Hepatocyte (in vitro differentiated cells): Measurements from ENCODE around the gene VWA5B1. TPM values are rescaled to one million over a fixed set of nuclear protein-coding genes. Genes with fewer than 3 reads are reported as not detected.
A peak's percentile ranks its signal among the peaks of the same experiment; 100 is the strongest.

Experiments
- DNase-seq: peaks from one replicate; pipeline ENCODE4 v3.0.0-alpha.2; 2016; ENCODE audit warnings: low spot score
- H2AFZ ChIP-seq: fragments of 200-600 bp; sonication (generic); 2 replicates; pipeline ENCODE4 v1.6.0; 2016; ENCODE audit warnings: antibody characterized with exemption, mild to moderate bottlenecking
- H3K27ac ChIP-seq: fragments of 200-600 bp; sonication (generic); 2 replicates; pipeline ENCODE4 v1.5.1; 2016; ENCODE audit warnings: mild to moderate bottlenecking
- H3K27me3 ChIP-seq: fragments of 200-600 bp; sonication (generic); 2 replicates; pipeline ENCODE4 v1.6.1; 2016
- H3K36me3 ChIP-seq: fragments of 200-600 bp; sonication (generic); replicated peaks from 2 replicates; pipeline ENCODE4 v1.5.1; 2016; ENCODE audit warnings: low read depth; ENCODE audit not compliant: insufficient read depth
- H3K4me1 ChIP-seq: fragments of 200-600 bp; sonication (generic); 2 replicates; pipeline ENCODE4 v1.5.1; 2016; ENCODE audit warnings: mild to moderate bottlenecking, moderate library complexity; ENCODE audit not compliant: insufficient read depth
- H3K4me2 ChIP-seq: fragments of 200-600 bp; sonication (generic); 2 replicates; pipeline ENCODE4 v1.6.0; 2016
- H3K4me3 ChIP-seq: fragments of 200-600 bp; sonication (generic); 2 replicates; pipeline ENCODE4 v1.5.1; 2016; ENCODE audit warnings: mild to moderate bottlenecking
- H3K79me2 ChIP-seq: fragments of 200-600 bp; sonication (generic); 2 replicates; pipeline ENCODE4 v1.6.0; 2017; ENCODE audit warnings: mild to moderate bottlenecking
- H3K9me2 ChIP-seq: fragments of 200-600 bp; sonication (generic); replicated peaks from 2 replicates; pipeline ENCODE4 v1.6.0; 2017; ENCODE audit warnings: mild to moderate bottlenecking; ENCODE audit not compliant: insufficient read depth
- H3K9me3 ChIP-seq: fragments of 200-600 bp; sonication (generic); 2 replicates; pipeline ENCODE4 v1.5.1; 2016; ENCODE audit warnings: low read depth, mild to moderate bottlenecking
- H4K20me1 ChIP-seq: fragments of 200-600 bp; sonication (generic); 2 replicates; pipeline ENCODE4 v1.6.0; 2016; ENCODE audit warnings: mild to moderate bottlenecking; ENCODE audit not compliant: insufficient read depth, poor library complexity, severe bottlenecking
- EZH2 ChIP-seq: fragments of 200-600 bp; sonication (generic); IDR thresholded peaks from 2 replicates; pipeline ENCODE4 v1.6.1; 2016; ENCODE audit warnings: antibody characterized with exemption, mild to moderate bottlenecking, borderline replicate concordance
- EZH2phosphoT487 ChIP-seq: fragments of 200-600 bp; sonication (generic); IDR thresholded peaks from one replicate; pipeline ENCODE4 v1.6.1; 2018; ENCODE audit warnings: antibody characterized with exemption, mild to moderate bottlenecking, low read depth, moderate library complexity; ENCODE audit not compliant: unreplicated experiment, severe bottlenecking
- WGBS: methylation state at CpG from one replicate; pipeline ENCODE4 v1.1.6; 2016; ENCODE audit warnings: low lambda C conversion rate; ENCODE audit errors: missing lambda C conversion rate; 5-methylcytosine and 5-hydroxymethylcytosine counted together
- polyA plus RNA-seq: library from polyadenylated mRNA; unstranded; fragments of >200 nt; fragmentation: Nextera tagmentation; extraction: Ambion mirVana; gene quantifications from 2 replicates; pipeline ENCODE4 v1.2.1, GENCODE V29; 2016
- total RNA-seq: library from RNA; depleted of rRNA; stranded (reverse); fragments of >200 nt; gene quantifications from 2 replicates; pipeline ENCODE4 v1.2.3, GENCODE V29; 2014
- TF ChIP-seq, protein P1 (sequence below): fragments of 200-600 bp; sonication (generic); IDR thresholded peaks from 2 replicates; pipeline ENCODE4 v1.5.1; 2016; ENCODE audit warnings: antibody characterized with exemption, mild to moderate bottlenecking; ENCODE audit not compliant: poor library complexity

The VWA5B1 gene, protein sequence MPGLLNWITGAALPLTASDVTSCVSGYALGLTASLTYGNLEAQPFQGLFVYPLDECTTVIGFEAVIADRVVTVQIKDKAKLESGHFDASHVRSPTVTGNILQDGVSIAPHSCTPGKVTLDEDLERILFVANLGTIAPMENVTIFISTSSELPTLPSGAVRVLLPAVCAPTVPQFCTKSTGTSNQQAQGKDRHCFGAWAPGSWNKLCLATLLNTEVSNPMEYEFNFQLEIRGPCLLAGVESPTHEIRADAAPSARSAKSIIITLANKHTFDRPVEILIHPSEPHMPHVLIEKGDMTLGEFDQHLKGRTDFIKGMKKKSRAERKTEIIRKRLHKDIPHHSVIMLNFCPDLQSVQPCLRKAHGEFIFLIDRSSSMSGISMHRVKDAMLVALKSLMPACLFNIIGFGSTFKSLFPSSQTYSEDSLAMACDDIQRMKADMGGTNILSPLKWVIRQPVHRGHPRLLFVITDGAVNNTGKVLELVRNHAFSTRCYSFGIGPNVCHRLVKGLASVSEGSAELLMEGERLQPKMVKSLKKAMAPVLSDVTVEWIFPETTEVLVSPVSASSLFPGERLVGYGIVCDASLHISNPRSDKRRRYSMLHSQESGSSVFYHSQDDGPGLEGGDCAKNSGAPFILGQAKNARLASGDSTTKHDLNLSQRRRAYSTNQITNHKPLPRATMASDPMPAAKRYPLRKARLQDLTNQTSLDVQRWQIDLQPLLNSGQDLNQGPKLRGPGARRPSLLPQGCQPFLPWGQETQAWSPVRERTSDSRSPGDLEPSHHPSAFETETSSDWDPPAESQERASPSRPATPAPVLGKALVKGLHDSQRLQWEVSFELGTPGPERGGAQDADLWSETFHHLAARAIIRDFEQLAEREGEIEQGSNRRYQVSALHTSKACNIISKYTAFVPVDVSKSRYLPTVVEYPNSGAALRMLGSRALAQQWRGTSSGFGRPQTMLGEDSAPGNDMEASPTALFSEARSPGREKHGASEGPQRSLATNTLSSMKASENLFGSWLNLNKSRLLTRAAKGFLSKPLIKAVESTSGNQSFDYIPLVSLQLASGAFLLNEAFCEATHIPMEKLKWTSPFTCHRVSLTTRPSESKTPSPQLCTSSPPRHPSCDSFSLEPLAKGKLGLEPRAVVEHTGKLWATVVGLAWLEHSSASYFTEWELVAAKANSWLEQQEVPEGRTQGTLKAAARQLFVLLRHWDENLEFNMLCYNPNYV
- 0.24 and 0.33 TPM in 2 replicates for total RNA-seq
- polyA plus RNA-seq = 0.35 and 1.1 TPM in 2 replicates

DNA sequence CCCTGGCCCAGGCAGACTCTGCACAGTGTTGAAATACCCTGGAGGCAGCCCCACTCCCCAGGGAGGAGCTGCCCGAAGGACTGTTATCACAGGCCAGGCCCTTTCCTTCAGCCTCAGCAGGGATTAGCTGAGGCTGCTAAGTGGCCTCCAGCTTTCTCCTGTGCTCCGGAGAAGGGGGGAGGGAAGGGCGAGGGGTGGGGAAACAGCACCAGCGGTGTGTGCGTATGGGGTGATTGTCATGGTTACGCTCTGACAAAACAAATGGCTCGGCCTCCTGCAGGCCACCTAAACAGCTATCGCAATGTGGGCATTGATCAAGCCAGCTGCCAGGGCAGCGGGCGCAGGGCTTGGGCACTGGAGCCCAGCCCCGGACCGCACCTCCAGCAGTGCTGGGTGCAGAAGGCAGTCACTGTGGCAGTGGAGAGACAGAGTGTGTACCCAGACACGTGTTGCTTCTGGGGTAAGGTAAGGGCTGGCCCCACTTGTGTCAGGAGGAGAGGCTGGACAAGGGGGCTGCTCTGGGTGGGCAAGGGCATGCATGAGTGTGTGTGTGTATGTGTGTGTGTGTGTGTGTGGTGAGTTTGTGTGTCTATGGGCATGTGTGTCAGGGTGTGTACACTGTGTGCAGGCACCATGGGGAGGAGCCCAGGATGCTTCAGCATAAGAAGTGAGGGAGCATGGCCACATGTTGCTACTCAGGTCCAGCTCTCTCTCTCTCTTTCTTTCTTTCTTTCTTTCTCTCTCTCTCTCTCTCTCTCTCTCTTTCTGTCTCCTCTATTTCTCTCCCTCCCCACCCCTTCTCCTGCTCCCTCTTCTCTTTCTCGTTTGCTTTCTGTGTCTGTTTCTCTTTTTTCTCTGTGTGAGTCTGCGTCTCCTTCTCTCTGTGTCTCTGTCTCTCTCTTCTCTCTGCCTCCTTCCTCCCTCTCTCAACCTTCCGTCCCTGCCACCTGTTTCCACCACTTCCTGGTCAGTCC lies at the start of gene VWA5B1:
Gene VWA5B1 (plus strand): TSS at position 252 of the 974 bp plus-strand sequence. CDS start 19,727 bp downstream, outside the sequence.
- peaks cover 19% of the 10 kb centered on the region for H3K4me1 ChIP-seq
- H3K9me2 ChIP-seq = no peaks in the 10 kb centered on the region
- 15% methylated on average over 15 of the region's 16 CpGs for WGBS
- H3K4me3 ChIP-seq = peak within 1 kb of the TSS; percentile 13
- no peaks in the 10 kb centered on the region for H3K79me2 ChIP-seq
- H4K20me1 ChIP-seq = no peaks in the 10 kb centered on the region
- DNase-seq = peak; percentile 87
- H2AFZ ChIP-seq = peak within 1 kb of the TSS; percentile 33
- TF ChIP-seq, protein P1, sequence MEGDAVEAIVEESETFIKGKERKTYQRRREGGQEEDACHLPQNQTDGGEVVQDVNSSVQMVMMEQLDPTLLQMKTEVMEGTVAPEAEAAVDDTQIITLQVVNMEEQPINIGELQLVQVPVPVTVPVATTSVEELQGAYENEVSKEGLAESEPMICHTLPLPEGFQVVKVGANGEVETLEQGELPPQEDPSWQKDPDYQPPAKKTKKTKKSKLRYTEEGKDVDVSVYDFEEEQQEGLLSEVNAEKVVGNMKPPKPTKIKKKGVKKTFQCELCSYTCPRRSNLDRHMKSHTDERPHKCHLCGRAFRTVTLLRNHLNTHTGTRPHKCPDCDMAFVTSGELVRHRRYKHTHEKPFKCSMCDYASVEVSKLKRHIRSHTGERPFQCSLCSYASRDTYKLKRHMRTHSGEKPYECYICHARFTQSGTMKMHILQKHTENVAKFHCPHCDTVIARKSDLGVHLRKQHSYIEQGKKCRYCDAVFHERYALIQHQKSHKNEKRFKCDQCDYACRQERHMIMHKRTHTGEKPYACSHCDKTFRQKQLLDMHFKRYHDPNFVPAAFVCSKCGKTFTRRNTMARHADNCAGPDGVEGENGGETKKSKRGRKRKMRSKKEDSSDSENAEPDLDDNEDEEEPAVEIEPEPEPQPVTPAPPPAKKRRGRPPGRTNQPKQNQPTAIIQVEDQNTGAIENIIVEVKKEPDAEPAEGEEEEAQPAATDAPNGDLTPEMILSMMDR = no peak
- TF ChIP-seq EZH2phosphoT487 (no peak), EZH2 (no peak)
- H3K27ac ChIP-seq = peak within 1 kb of the TSS; percentile 16
- peaks cover 12% of the 10 kb centered on the region for H3K27me3 ChIP-seq
- H3K9me3 ChIP-seq = no peaks in the 10 kb centered on the region
- peak within 1 kb of the TSS; percentile 70 for H3K4me2 ChIP-seq
- no peaks in the 10 kb centered on the region for H3K36me3 ChIP-seq

DNA sequence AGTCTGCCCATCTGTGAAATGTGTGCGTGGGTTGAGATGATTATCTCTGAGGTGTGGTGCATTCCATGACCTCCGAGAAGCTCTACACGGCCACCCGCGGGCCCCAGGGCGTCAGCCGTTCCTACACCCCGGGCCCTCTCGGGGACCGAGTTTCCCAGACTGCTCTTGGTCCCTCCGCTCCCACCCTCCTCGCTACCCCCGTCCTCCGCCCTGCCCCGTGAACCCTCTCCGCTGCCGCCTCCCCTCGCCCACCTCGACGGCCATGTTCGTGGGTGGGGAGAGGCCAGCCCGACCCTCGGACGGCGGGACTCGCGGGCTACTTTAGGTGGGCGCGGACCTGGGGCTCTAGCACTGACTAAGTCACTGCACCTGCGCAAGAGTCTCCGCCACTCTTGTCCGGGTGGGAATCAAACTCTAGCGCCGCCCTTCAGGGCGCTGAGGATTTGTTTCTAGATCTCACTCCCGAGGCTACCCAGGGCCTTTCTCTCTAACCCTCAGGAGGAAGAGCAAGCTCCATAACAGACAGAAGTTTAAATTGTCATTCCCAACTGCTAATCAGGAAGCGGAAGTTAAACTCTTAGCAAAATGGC lies 47.7 kb upstream of the VWA5B1 start:
- 97% methylated on average over 36 of the region's 37 CpGs for WGBS
- Histone ChIP-seq H3K4me1 (no peaks in the 10 kb centered on the region), H3K4me2 (no peak overlapping the region), H3K9me3 (no peaks in the 10 kb centered on the region), H4K20me1 (no peaks in the 10 kb centered on the region), H3K27me3 (peaks cover 9% of the 10 kb centered on the region), H3K36me3 (no peaks in the 10 kb centered on the region), H3K79me2 (no peaks in the 10 kb centered on the region), H3K27ac (no peak overlapping the region), H3K4me3 (no peak overlapping the region), H2AFZ (no peak overlapping the region), H3K9me2 (no peaks in the 10 kb centered on the region)
- no peak for DNase-seq
- TF ChIP-seq, protein P1 = no peak
- no peak for TF ChIP-seq EZH2
- no peak for TF ChIP-seq EZH2phosphoT487
